Muscle layer of colon (tissue), 2 donors: ENCODE data around the gene PDK1.

Experiments used
- H3K27ac ChIP-seq: one replicate; pipeline ENCODE4 v1.7.0; 2013; ENCODE audit warnings: low read depth, mild to moderate bottlenecking, low read length, moderate library complexity
- H3K27me3 ChIP-seq, 2 donors: one replicate each; pipeline ENCODE4 v1.7.0; 2013; ENCODE audit warnings: low read length in 2 of 2, mild to moderate bottlenecking in 2 of 2; ENCODE audit not compliant: insufficient read depth in 2 of 2, control insufficient read depth in 1 of 2
- H3K36me3 ChIP-seq: one replicate; pipeline ENCODE4 v1.7.0; 2013; ENCODE audit warnings: mild to moderate bottlenecking, low read length; ENCODE audit not compliant: insufficient read depth
- H3K4me1 ChIP-seq: one replicate; pipeline ENCODE4 v1.7.0; 2013; ENCODE audit warnings: mild to moderate bottlenecking, low read length; ENCODE audit not compliant: insufficient read depth
- H3K4me3 ChIP-seq, 2 donors: one replicate each; pipeline ENCODE4 v1.7.0; 2013; ENCODE audit warnings: low read length in 2 of 2, low read depth in 1 of 2, mild to moderate bottlenecking in 1 of 2, moderate library complexity in 1 of 2
- H3K9ac ChIP-seq: one replicate; pipeline ENCODE4 v1.7.0; 2013; ENCODE audit warnings: low read length
- H3K9me3 ChIP-seq: one replicate; pipeline ENCODE4 v1.7.0; 2013; ENCODE audit warnings: mild to moderate bottlenecking, low read length
- donor health status: abdominal sarcoma.
- donor health status: Adenocarcinoma of cecum.

PDK1 gene

GRCh38 chr2:172624996-172625395 is 69.1 kb downstream of the PDK1 start:
- peaks cover 9% of the 10 kb centered on the region for H3K4me1 ChIP-seq
- H3K27me3 ChIP-seq = no peaks in the 10 kb centered on the region
- H3K9me3 ChIP-seq = no peaks in the 10 kb centered on the region
- no peak overlapping the region for H3K9ac ChIP-seq
- no peak overlapping the region for H3K4me3 ChIP-seq
- no peaks in the 10 kb centered on the region for H3K36me3 ChIP-seq
- no peak overlapping the region for H3K27ac ChIP-seq

DNA sequence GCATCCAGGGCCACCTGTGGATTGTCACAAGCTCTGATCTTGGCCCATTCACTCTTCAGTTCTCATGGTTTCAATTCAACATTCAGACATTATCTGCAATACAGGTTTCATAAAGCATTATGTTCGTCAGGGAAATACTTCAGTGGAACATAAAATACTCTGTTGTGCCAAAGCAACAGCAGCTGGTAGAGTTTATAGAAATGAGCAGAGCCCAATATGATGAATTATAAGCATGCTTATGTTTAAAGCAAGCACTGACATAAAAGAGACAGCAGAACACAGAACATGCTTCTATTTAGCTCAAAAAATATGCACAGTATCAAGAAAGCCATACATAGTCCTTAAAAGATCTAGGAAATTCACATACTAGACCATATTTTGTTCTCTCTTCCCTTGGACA is 71.3 kb downstream of the PDK1 start:
- Histone ChIP-seq H3K9ac (no peak overlapping the region), H3K27me3 (no peaks in the 10 kb centered on the region), H3K27ac (no peak overlapping the region), H3K4me3 (no peak overlapping the region), H3K36me3 (no peaks in the 10 kb centered on the region), H3K4me1 (peaks cover 9% of the 10 kb centered on the region), H3K9me3 (no peaks in the 10 kb centered on the region)

GRCh38 chr2:172628085-172628484 is 72.2 kb downstream of the PDK1 start:
- Histone ChIP-seq H3K4me3 (no peak overlapping the region), H3K9ac (no peak overlapping the region), H3K27ac (no peak overlapping the region), H3K27me3 (no peaks in the 10 kb centered on the region), H3K4me1 (peaks cover 6% of the 10 kb centered on the region), H3K36me3 (no peaks in the 10 kb centered on the region), H3K9me3 (no peaks in the 10 kb centered on the region)

GRCh38 chr2:172629586-172629985 is 73.7 kb downstream of the PDK1 start:
- Histone ChIP-seq H3K27me3 (no peaks in the 10 kb centered on the region), H3K36me3 (no peaks in the 10 kb centered on the region), H3K4me3 (no peak overlapping the region), H3K27ac (no peak overlapping the region), H3K9ac (no peak overlapping the region), H3K4me1 (no peaks in the 10 kb centered on the region), H3K9me3 (no peaks in the 10 kb centered on the region)

DNA sequence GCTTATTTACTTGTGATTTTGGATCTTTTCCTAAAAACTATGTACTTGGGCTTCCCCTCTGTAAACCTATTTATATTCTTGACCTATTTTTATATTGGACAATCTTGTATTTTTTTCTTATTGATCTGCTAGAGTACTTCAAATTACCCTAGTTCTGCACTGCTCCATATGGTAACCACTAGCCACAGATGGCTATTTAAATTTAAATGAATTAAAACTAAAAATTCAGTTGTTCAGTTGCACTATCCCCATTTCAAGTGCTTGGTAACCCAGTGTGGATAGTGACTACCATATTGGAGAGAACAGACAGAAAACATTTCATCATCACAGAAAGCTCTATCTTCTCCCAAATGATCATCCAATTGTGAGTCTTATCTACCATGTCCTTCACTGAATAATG is 74.3 kb downstream of the PDK1 start:
- H3K27me3 ChIP-seq = no peaks in the 10 kb centered on the region
- H3K9ac ChIP-seq = no peak overlapping the region
- H3K4me1 ChIP-seq = no peaks in the 10 kb centered on the region
- no peaks in the 10 kb centered on the region for H3K36me3 ChIP-seq
- H3K4me3 ChIP-seq = no peak overlapping the region
- H3K27ac ChIP-seq = no peak overlapping the region
- H3K9me3 ChIP-seq = no peaks in the 10 kb centered on the region

DNA sequence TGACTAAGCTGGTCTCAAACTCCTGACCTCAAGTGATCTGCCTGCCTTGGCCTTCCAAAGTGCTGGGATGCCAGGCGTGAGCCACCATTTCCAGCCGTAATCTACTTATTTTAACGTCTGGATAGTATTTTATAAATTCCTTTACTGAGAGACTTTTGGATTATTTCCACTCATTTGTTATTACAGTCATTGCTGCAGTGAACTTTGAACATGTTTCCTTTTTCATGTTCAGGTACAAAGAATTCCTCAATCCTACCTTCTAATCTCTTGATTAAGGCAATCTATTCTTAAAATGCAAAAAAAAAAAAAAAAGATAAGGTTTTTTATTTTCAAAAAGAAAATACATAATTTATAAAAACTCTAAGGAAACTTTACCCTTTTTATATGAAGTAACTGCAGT is 78.6 kb downstream of the PDK1 start:
- no peak overlapping the region for H3K4me3 ChIP-seq

DNA sequence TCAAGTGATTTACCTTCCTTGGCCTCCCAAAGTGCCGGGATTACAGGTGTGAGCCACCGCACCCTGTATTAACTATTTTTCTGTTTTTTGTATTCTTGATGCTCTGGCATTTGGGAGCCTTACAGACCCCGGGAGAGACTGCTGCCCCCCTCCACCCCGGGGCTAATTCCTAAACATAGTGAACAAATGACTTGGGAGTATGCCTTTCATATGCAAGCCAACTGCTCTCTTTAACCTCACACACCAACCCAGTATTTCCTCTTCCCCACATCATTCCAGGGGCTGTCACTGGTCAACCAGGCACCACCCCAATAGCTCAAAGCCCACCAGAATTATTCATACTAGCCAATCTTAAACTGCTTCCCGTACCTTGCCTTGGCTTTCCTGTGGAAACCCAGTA is 79.7 kb downstream of the PDK1 start:
- Histone ChIP-seq H3K4me1 (no peaks in the 10 kb centered on the region), H3K27ac (no peak overlapping the region), H3K27me3 (no peaks in the 10 kb centered on the region), H3K4me3 (no peak overlapping the region), H3K9me3 (no peaks in the 10 kb centered on the region), H3K36me3 (no peaks in the 10 kb centered on the region), H3K9ac (no peak overlapping the region)

More for the DNA sequence above, 78.6 kb downstream of the PDK1 start:
- H3K27me3 ChIP-seq = no peaks in the 10 kb centered on the region
- no peaks in the 10 kb centered on the region for H3K36me3 ChIP-seq
- no peaks in the 10 kb centered on the region for H3K4me1 ChIP-seq
- no peak overlapping the region for H3K27ac ChIP-seq
- H3K9me3 ChIP-seq = no peaks in the 10 kb centered on the region
- no peak overlapping the region for H3K9ac ChIP-seq

- no peaks in the 10 kb centered on the region for H3K27me3 ChIP-seq
- no peak overlapping the region for H3K27ac ChIP-seq
- no peaks in the 10 kb centered on the region for H3K4me1 ChIP-seq
- H3K36me3 ChIP-seq = no peaks in the 10 kb centered on the region
- H3K9ac ChIP-seq = no peak overlapping the region
- H3K9me3 ChIP-seq = no peaks in the 10 kb centered on the region
- H3K4me3 ChIP-seq = no peak overlapping the region
Measured at GRCh38 chr2:172639256-172639655, 83.4 kb downstream of the PDK1 start.

GRCh38 chr2:172639823-172640222 is 83.9 kb downstream of the PDK1 start:
- H3K27me3 ChIP-seq = no peaks in the 10 kb centered on the region
- no peaks in the 10 kb centered on the region for H3K4me1 ChIP-seq
- no peak overlapping the region for H3K27ac ChIP-seq
- no peaks in the 10 kb centered on the region for H3K36me3 ChIP-seq
- no peak overlapping the region for H3K4me3 ChIP-seq
- H3K9me3 ChIP-seq = no peaks in the 10 kb centered on the region
- no peak overlapping the region for H3K9ac ChIP-seq

DNA sequence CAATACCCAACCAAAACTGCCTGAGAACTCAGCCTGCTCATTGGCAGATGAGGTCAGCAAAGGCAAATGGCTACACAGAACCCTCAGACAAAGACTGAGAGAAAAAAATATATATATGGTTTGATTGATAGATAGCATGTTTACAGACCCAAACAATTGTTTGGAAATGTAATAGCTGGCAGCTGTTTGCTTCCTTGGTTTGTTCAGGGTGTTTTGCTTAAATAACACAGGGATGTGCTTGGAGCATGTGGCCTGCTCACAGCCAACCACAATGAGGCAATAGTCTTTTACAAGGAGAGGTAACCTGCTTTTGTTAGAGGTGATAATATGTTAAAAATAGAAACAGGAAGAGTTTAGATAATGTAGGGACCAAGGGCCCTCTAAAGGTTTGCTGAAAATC is 84.5 kb downstream of the PDK1 start:
- Histone ChIP-seq H3K36me3 (no peaks in the 10 kb centered on the region), H3K9ac (no peak overlapping the region), H3K27me3 (no peaks in the 10 kb centered on the region), H3K4me3 (no peak overlapping the region), H3K9me3 (no peaks in the 10 kb centered on the region), H3K4me1 (no peaks in the 10 kb centered on the region), H3K27ac (no peak overlapping the region)

- Histone ChIP-seq H3K4me1 (no peaks in the 10 kb centered on the region), H3K9me3 (no peaks in the 10 kb centered on the region), H3K9ac (no peak overlapping the region), H3K27ac (no peak overlapping the region), H3K4me3 (no peak overlapping the region), H3K27me3 (no peaks in the 10 kb centered on the region), H3K36me3 (no peaks in the 10 kb centered on the region)
Measured at GRCh38 chr2:172642301-172643020, 86.6 kb downstream of the PDK1 start.

- Histone ChIP-seq H3K9me3 (no peaks in the 10 kb centered on the region), H3K4me1 (no peaks in the 10 kb centered on the region)
Measured at GRCh38 chr2:172643142-172643541, 87.3 kb downstream of the PDK1 start.

More at GRCh38 chr2:172643142-172643541, 87.3 kb downstream of the PDK1 start:
- no peaks in the 10 kb centered on the region for H3K36me3 ChIP-seq
- no peak overlapping the region for H3K4me3 ChIP-seq
- no peak overlapping the region for H3K27ac ChIP-seq
- H3K27me3 ChIP-seq = no peaks in the 10 kb centered on the region
- no peak overlapping the region for H3K9ac ChIP-seq
